ENCODE measurements around the gene UBE2G2.

DNA sequence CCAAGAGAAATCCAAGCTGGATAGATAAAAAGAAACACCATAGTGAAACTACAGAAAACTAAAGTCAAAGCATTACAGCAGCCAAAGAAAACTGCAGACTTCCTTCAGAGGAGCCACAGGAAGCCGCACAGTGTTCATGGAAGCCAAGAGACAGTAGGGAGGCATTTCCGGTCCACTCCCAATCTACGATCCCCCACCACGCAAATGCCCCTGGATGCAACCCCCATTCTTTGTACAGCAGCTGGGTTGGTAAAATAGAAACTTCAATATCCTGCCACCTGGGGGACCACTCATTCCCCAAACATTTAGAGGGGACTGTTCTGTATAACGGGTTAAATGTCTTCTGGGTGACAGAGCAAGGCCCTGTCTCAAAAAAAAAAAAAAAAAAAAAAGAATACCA lies 46.4 kb downstream of the UBE2G2 start:
- TF ChIP-seq TAF1 (conservative IDR thresholded peaks at IDR 0.05), result no peak
- TF ChIP-seq CTCF (IDR thresholded peaks at IDR 0.05; ENCODE audit: low read depth, low read length, missing input control), result no peak
- no peak for TF ChIP-seq ATF3 (IDR thresholded peaks at IDR 0.05)
- TF ChIP-seq, protein P1, sequence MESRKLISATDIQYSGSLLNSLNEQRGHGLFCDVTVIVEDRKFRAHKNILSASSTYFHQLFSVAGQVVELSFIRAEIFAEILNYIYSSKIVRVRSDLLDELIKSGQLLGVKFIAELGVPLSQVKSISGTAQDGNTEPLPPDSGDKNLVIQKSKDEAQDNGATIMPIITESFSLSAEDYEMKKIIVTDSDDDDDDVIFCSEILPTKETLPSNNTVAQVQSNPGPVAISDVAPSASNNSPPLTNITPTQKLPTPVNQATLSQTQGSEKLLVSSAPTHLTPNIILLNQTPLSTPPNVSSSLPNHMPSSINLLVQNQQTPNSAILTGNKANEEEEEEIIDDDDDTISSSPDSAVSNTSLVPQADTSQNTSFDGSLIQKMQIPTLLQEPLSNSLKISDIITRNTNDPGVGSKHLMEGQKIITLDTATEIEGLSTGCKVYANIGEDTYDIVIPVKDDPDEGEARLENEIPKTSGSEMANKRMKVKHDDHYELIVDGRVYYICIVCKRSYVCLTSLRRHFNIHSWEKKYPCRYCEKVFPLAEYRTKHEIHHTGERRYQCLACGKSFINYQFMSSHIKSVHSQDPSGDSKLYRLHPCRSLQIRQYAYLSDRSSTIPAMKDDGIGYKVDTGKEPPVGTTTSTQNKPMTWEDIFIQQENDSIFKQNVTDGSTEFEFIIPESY (IDR thresholded peaks at IDR 0.05), result no peak
- no peak for TF ChIP-seq REST (IDR thresholded peaks at IDR 0.05)
- no peak for TF ChIP-seq GABPA (IDR thresholded peaks at IDR 0.05 in 1 of 2, conservative IDR thresholded peaks at IDR 0.05 in 1 of 2)
- TF ChIP-seq, protein P2, sequence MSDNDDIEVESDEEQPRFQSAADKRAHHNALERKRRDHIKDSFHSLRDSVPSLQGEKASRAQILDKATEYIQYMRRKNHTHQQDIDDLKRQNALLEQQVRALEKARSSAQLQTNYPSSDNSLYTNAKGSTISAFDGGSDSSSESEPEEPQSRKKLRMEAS (IDR thresholded peaks at IDR 0.05), result no peak
- TF ChIP-seq RXRA (IDR thresholded peaks at IDR 0.05), result no peak
- TF ChIP-seq HNF4G (IDR thresholded peaks at IDR 0.05), result no peak
- TF ChIP-seq RAD21 (IDR thresholded peaks at IDR 0.05), result no peak
- no peak for TF ChIP-seq SP1 (IDR thresholded peaks at IDR 0.05)
- no peak for TF ChIP-seq JUND (IDR thresholded peaks at IDR 0.05)
- TF ChIP-seq FOXA1 (IDR thresholded peaks at IDR 0.05), result no peak
